Ishikawa (cell line): ENCODE results near the gene PPP2R2C.

Experiments
- CEBPB ChIP-seq: IDR thresholded peaks from 2 replicates; pipeline ENCODE4 v1.6.1; 2012
- FOXM1 ChIP-seq: IDR thresholded peaks from 2 replicates; pipeline ENCODE4 v1.6.1; 2012; ENCODE audit warnings: low read depth, borderline replicate concordance
- MAX ChIP-seq: IDR thresholded peaks from 2 replicates; pipeline ENCODE4 v1.6.1; 2012
- REST ChIP-seq: IDR thresholded peaks from 2 replicates; pipeline ENCODE4 v1.6.1; 2012; ENCODE audit warnings: low read depth, mild to moderate bottlenecking
- TAF1 ChIP-seq: IDR thresholded peaks from 2 replicates; pipeline ENCODE4 v1.6.1; 2012; ENCODE audit warnings: low read depth, mild to moderate bottlenecking
- TEAD4 ChIP-seq: IDR thresholded peaks from 2 replicates; pipeline ENCODE4 v1.6.1; 2012
- ZBTB7A ChIP-seq: IDR thresholded peaks from 2 replicates; pipeline ENCODE4 v1.6.1; 2012; ENCODE audit warnings: low read depth

- TF ChIP-seq TAF1, result no peak
- TF ChIP-seq CEBPB, result no peak
- TF ChIP-seq MAX, result no peak
- TF ChIP-seq REST, result no peak
- no peak for TF ChIP-seq FOXM1
- no peak for TF ChIP-seq TEAD4
- no peak for TF ChIP-seq ZBTB7A
Observed at GRCh38 chr4:6319530-6320150, 152.8 kb downstream of the PPP2R2C start.
